OCI-LY7 (cell line): ENCODE measurements around the gene ATP2A1. TPM values are rescaled to one million over a fixed set of nuclear protein-coding genes. Genes with fewer than 3 reads are reported as not detected.

Experiments used
- Bru-seq: library from RNA; stranded (reverse); fragments of 400-500 nt; gene quantifications from one replicate; lab custom pipeline; 2021; lab: Mats Ljungman, UMichigan
- BruChase-seq, 2 experiments: library from RNA; stranded (reverse); fragments of 400-500 nt; gene quantifications; one replicate each; lab custom pipeline; 2021; lab: Mats Ljungman, UMichigan
- BruUV-seq: library from RNA; stranded (reverse); fragments of 400-500 nt; replicated peaks from 2 replicates; lab custom pipeline; 2021; lab: Mats Ljungman, UMichigan
- CTCF ChIA-PET: fragments of 300-600 bp; sonication (Branson Sonifier 250); formaldehyde crosslinking; loops from one replicate; lab custom pipeline; 2022; ENCODE audit warnings: antibody characterized with exemption; ENCODE audit not compliant: unreplicated experiment; lab: Charles Lee
- POLR2A ChIA-PET: fragments of 300-600 bp; sonication (Branson Sonifier 250); formaldehyde crosslinking; loops from one replicate; lab custom pipeline; 2022; ENCODE audit warnings: antibody characterized with exemption; lab: Charles Lee
- DNase-seq: peaks from one replicate; pipeline ENCODE4 v3.0.0-alpha.2; 2015; ENCODE audit warnings: low spot score
- H2AFZ ChIP-seq: fragments of 200-600 bp; sonication (generic), shearing (Covaris generic); 2 replicates; pipeline ENCODE4 v1.6.1; 2014; ENCODE audit warnings: mild to moderate bottlenecking, antibody characterized with exemption, low read length, moderate library complexity
- H3K27ac ChIP-seq: fragments of 200-600 bp; sonication (generic); 2 replicates; pipeline ENCODE4 v1.5.1; 2014; ENCODE audit warnings: mixed run types, low read depth, mild to moderate bottlenecking, moderate library complexity, low read length, inconsistent platforms; ENCODE audit not compliant: poor library complexity, severe bottlenecking
- H3K36me3 ChIP-seq: fragments of 200-600 bp; sonication (generic); 2 replicates; pipeline ENCODE4 v1.6.1; 2014; ENCODE audit warnings: mild to moderate bottlenecking, antibody characterized with exemption, low read length, moderate library complexity, mixed read lengths; ENCODE audit not compliant: insufficient read depth
- H3K4me1 ChIP-seq: fragments of 200-600 bp; sonication (generic); 2 replicates; pipeline ENCODE4 v1.5.1; 2014; ENCODE audit warnings: mild to moderate bottlenecking, low read length; ENCODE audit not compliant: insufficient read depth, poor library complexity, severe bottlenecking
- H3K4me2 ChIP-seq: fragments of 200-600 bp; sonication (generic); 2 replicates; pipeline ENCODE4 v1.6.1; 2014; ENCODE audit warnings: mild to moderate bottlenecking, low read length
- H3K4me3 ChIP-seq: fragments of 200-600 bp; sonication (generic); 2 replicates; pipeline ENCODE4 v1.5.1; 2014; ENCODE audit warnings: mild to moderate bottlenecking, low read depth, low read length; ENCODE audit not compliant: poor library complexity, severe bottlenecking
- H3K79me2 ChIP-seq: fragments of 200-600 bp; sonication (generic); 2 replicates; pipeline ENCODE4 v1.6.1; 2016; ENCODE audit warnings: low read depth, mild to moderate bottlenecking, low read length, moderate library complexity, mixed read lengths; ENCODE audit not compliant: insufficient read depth
- H3K9me2 ChIP-seq: fragments of 200-600 bp; sonication (generic); 2 replicates; pipeline ENCODE4 v1.6.1; 2016; ENCODE audit warnings: mild to moderate bottlenecking, low read length, mixed read lengths; ENCODE audit not compliant: insufficient read depth
- H3K9me3 ChIP-seq: fragments of 200-600 bp; sonication (generic); 2 replicates; pipeline ENCODE4 v1.6.1; 2014; ENCODE audit warnings: mild to moderate bottlenecking, mixed run types, low read length, mixed read lengths
- H4K20me1 ChIP-seq: fragments of 200-600 bp; sonication (generic); 2 replicates; pipeline ENCODE4 v1.6.1; 2014; ENCODE audit warnings: mild to moderate bottlenecking, antibody characterized with exemption, low read length, moderate library complexity, mixed read lengths; ENCODE audit not compliant: insufficient read depth
- CTCF ChIP-seq: fragments of 200-600 bp; sonication (generic); conservative IDR thresholded peaks from 2 replicates; pipeline ENCODE4 v1.5.1; 2014; ENCODE audit warnings: mild to moderate bottlenecking, antibody characterized with exemption, low read length, moderate library complexity, mixed read lengths
- EZH2phosphoT487 ChIP-seq: fragments of 200-600 bp; sonication (generic); IDR thresholded peaks from 2 replicates; pipeline ENCODE4 v1.6.1; 2018; ENCODE audit warnings: low read depth, borderline replicate concordance, mild to moderate bottlenecking, mixed run types, antibody characterized with exemption, low read length, moderate library complexity, mixed read lengths
- intact Hi-C: fragments of 100-400 bp; cut with micrococcal nuclease; formaldehyde crosslinking; loops from one replicate; pipeline ENCODE4 v1.10.0; 2022; ENCODE audit not compliant: unreplicated experiment
- long read RNA-seq: library from polyadenylated mRNA; stranded (forward); transcript quantifications from one replicate; pipeline ENCODE4 v2.0.0, GENCODE V29; 2022
- total RNA-seq, 2 experiments: library from RNA; depleted of rRNA in 1 of 2; stranded (reverse); fragments of >200 nt in 1 of 2; shearing (Covaris generic) in 1 of 2; gene quantifications; 2 replicates each; pipeline ENCODE4 v1.2.3, GENCODE V29; 2014 to 2022

ATP2A1 gene
- 1.0 and 5.0 TPM in 2 replicates for total RNA-seq (2014; rRNA removed; shearing (Covaris generic))
- 4.4 and 5.0 TPM in 2 replicates for total RNA-seq (2022)
- percentile 28 among the genes with signal in this experiment for Bru-seq, nascent RNA
- BruChase-seq, experiment 1, labeled RNA remaining after a 6-hour chase: percentile 33 among the genes with signal in this experiment
- percentile 37 among the genes with signal in this experiment for BruChase-seq, experiment 2, labeled RNA remaining after a 2-hour chase
- long read RNA-seq, transcript ATP2A1-203 (21 exons, 3,130 nt): major isoform, 6 of 33 reads
- long read RNA-seq, partial matches to known transcripts: 20 of 33 reads
- long read RNA-seq, other reads (novel, unspliced or antisense): 7 of 33 reads

GRCh38 chr16:28878083-28878926 lies at the start of gene ATP2A1:
Gene ATP2A1 (plus strand): TSS chr16:28878488. CDS start chr16:28878672, 184 bp downstream.
- no TSS peak for BruUV-seq
- peak within 1 kb of the TSS; percentile 77 for H3K4me3 ChIP-seq
- peak within 1 kb of the TSS; percentile 60; the same call in 1 of the 2 replicates for H2AFZ ChIP-seq
- H3K4me2 ChIP-seq: peak within 1 kb of the TSS; percentile 92
- ChIA-PET CTCF (interaction anchor here (1.3 kb wide), 1 partner anchor 58 kb away, joined by 3 read pairs; no protein-coding TSS in a partner anchor), POLR2A (interaction anchor here (0.6 to 1.4 kb wide), 4 partner anchors 14 to 67 kb away, joined by 3 to 5 read pairs (median 4); no protein-coding TSS in a partner anchor)
- no peaks in the 10 kb centered on the region for H4K20me1 ChIP-seq
- TF ChIP-seq CTCF (no peak), EZH2phosphoT487 (no peak)
- peak within 1 kb of the TSS; percentile 64 for H3K27ac ChIP-seq
- H3K36me3 ChIP-seq: peaks cover 14% of the 10 kb centered on the region
- H3K79me2 ChIP-seq: peaks cover 6% of the 10 kb centered on the region; the same call in 1 of the 2 replicates
- H3K4me1 ChIP-seq: peaks cover 24% of the 10 kb centered on the region
- H3K9me3 ChIP-seq: no peaks in the 10 kb centered on the region
- H3K9me2 ChIP-seq: no peaks in the 10 kb centered on the region
- intact Hi-C loops: loop anchor here (10.0 kb wide), 1 partner anchor 1876 kb away; no protein-coding TSS in a partner anchor
- no peak for DNase-seq

- Histone ChIP-seq H3K79me2 (peaks cover 54% of the 10 kb centered on the region), H4K20me1 (peaks cover 21% of the 10 kb centered on the region), H3K9me2 (no peaks in the 10 kb centered on the region), H3K4me2 (no peak overlapping the region), H3K9me3 (no peaks in the 10 kb centered on the region), H3K27ac (no peak overlapping the region), H3K4me1 (peaks cover 12% of the 10 kb centered on the region), H3K36me3 (peaks cover 100% of the 10 kb centered on the region), H3K4me3 (no peak overlapping the region), H2AFZ (no peak overlapping the region)
- ChIA-PET POLR2A (no interaction called here), CTCF (no interaction called here)
- TF ChIP-seq CTCF (no peak), EZH2phosphoT487 (no peak)
- DNase-seq: no peak
- BruUV-seq: no TSS peak
- intact Hi-C loops: no loop called here
Observed at GRCh38 chr16:28829747-28830146, 48.5 kb upstream of the ATP2A1 start.
